Activated T-cell treated with anti-CD3 and anti-CD28 coated beads, Interleukin-2, amount 50 U/mL, for 4 hours (primary cell): ENCODE results near the gene UCK2. TPM values are rescaled to one million over a fixed set of nuclear protein-coding genes. Genes with fewer than 3 reads are reported as not detected.
A peak's percentile ranks its signal among the peaks of the same experiment; 100 is the strongest.

ENCODE experiments used
- ATAC-seq, 2 donors: fragments of 200-7000 bp; cut with Tn5 transposase; one replicate each; pipeline ENCODE4 v1.10.0; 2021
- DNase-seq: peaks from one replicate; pipeline ENCODE4 v3.0.0-alpha.2; 2020
- H3K27me3 Mint-ChIP-seq: one replicate; pipeline ENCODE4 v1.8.0; 2021; ENCODE audit warnings: low read depth, mixed read lengths
- H3K36me3 Mint-ChIP-seq: one replicate; pipeline ENCODE4 v1.8.0; 2022; ENCODE audit warnings: mixed read lengths; ENCODE audit not compliant: insufficient read depth
- H3K4me1 Mint-ChIP-seq: one replicate; pipeline ENCODE4 v1.8.0; 2021; ENCODE audit warnings: low read depth, mixed read lengths
- H3K4me3 Mint-ChIP-seq: one replicate; pipeline ENCODE4 v1.8.0; 2021; ENCODE audit warnings: mild to moderate bottlenecking, moderate library complexity, mixed read lengths
- H3K9me3 Mint-ChIP-seq: one replicate; pipeline ENCODE4 v1.8.0; 2021; ENCODE audit warnings: mixed read lengths
- total RNA-seq, 3 donors: library from RNA; stranded (reverse); gene quantifications; one replicate each; pipeline ENCODE4 v1.2.1, GENCODE V29; 2021

Gene UCK2
- total RNA-seq, 3 donors from 2014 or later = 106 to 128 (median 122) TPM

DNA sequence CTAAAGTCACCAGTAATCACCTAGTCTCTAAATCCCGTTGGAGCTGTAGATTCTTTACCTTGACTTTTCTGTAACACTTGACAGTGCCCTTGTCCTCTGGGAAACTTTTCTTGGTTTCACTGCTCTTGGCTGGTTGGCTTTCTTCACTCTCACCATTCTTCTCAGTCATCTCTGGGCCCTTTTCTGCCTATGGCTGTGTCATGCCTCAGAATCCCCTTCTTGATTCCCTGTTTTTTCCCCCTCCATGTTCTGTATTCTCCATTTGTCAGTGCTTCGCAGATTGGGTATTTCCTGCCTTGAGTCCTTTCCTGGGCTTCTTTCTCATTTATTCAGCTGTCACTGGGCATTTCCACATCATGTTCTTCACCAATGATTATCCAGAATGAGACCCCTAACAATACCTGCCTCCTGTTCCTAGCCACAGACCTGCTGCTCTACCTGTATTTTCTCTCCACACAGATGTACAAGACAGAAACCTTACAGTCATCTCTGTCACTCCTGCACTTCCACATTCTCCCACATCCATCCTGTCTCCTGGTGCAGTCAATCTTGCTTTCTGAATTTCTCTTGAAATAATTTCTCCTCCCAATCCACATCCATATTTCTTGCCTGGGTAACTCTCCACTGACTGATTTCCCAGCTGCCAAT, 14.7 kb downstream of the UCK2 start:
- H3K36me3 Mint-ChIP-seq = peaks cover 6% of the 10 kb centered on the region
- peak in 1 of 2 donors; percentile 22 for ATAC-seq
- no peak overlapping the region for H3K4me3 Mint-ChIP-seq
- H3K9me3 Mint-ChIP-seq = no peaks in the 10 kb centered on the region
- no peaks in the 10 kb centered on the region for H3K27me3 Mint-ChIP-seq
- DNase-seq = no peak
- H3K4me1 Mint-ChIP-seq = peaks cover 30% of the 10 kb centered on the region

DNA sequence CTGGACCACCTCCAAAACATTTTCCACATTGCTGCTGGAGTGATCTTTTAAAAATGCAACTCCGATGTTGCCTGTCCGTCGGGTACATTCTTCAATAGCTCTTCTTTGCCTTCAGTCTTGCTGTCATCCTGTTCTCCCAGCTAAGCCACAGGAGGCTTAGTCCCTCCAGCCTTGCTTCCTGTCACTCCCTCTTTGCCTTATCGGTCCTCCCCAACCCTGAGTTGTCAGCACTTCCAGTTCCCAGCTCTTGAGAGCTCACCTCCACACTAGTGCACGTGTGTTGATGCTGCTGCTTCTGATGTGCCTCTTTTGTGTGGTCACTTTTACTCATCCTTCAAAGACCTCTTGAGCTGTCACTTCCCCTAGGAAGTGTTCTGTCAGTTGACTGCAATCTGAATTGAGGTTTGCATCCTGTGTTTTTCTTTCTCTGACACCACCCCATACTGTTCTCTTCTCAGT, 15.3 kb downstream of the UCK2 start:
- H3K27me3 Mint-ChIP-seq = no peaks in the 10 kb centered on the region
- DNase-seq (no peak), ATAC-seq (peak; percentile 55 to 59)
- H3K36me3 Mint-ChIP-seq = peaks cover 5% of the 10 kb centered on the region
- H3K4me3 Mint-ChIP-seq = no peak overlapping the region
- peaks cover 30% of the 10 kb centered on the region for H3K4me1 Mint-ChIP-seq
- H3K9me3 Mint-ChIP-seq = no peaks in the 10 kb centered on the region

DNA sequence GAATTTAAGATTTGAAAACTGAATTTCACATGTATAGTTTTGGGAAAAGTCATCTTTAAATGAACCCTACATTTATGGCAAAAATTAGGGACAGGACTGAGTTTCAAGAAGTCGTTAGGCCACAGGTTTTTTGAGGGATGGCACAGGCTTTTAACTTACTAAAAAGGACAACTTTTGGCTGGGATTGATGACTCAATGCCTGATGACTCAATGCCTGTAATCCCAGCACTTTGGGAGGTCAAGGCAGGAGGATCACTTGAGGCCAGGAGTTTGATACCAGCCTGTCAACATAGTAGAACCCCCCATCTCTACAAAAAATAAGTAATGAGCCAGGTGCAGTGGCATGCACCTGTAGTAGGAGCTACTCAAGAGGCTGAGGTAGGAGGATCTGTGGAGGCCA, 15.9 kb downstream of the UCK2 start:
- Mint-ChIP-seq H3K9me3 (no peaks in the 10 kb centered on the region), H3K36me3 (peaks cover 4% of the 10 kb centered on the region), H3K4me3 (no peak overlapping the region), H3K27me3 (no peaks in the 10 kb centered on the region), H3K4me1 (peaks cover 28% of the 10 kb centered on the region)
- ATAC-seq (no peak), DNase-seq (no peak)

- no peak for ATAC-seq
- H3K27me3 Mint-ChIP-seq = no peaks in the 10 kb centered on the region
- peaks cover 4% of the 10 kb centered on the region for H3K36me3 Mint-ChIP-seq
- no peaks in the 10 kb centered on the region for H3K9me3 Mint-ChIP-seq
- DNase-seq = no peak
- no peak overlapping the region for H3K4me3 Mint-ChIP-seq
- peaks cover 28% of the 10 kb centered on the region for H3K4me1 Mint-ChIP-seq
These were observed 16.8 kb downstream of the UCK2 start for GRCh38 chr1:165844114-165844798.

DNA sequence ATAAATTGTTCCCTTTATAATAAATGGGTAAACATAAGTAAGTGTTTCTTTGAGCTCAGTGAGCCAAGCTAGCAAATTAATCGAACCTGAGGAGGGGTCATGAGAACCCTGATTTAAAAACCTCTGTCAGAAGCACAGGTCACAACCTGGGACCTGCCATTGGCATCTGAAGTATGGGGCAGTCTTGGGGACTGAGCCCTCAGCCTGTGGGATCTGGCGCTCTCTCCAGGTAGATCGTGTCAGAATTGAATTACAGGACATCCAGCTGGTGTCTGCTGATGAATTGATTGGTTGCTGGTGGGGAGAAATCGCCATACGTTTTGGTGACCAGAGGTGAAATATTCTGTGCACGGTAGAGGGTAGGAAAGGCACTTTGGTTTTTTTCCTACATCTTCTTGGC, 17.5 kb downstream of the UCK2 start:
- peaks cover 4% of the 10 kb centered on the region for H3K36me3 Mint-ChIP-seq
- no peaks in the 10 kb centered on the region for H3K9me3 Mint-ChIP-seq
- H3K4me1 Mint-ChIP-seq = peaks cover 28% of the 10 kb centered on the region
- DNase-seq = no peak
- no peaks in the 10 kb centered on the region for H3K27me3 Mint-ChIP-seq
- no peak for ATAC-seq
- no peak overlapping the region for H3K4me3 Mint-ChIP-seq

- Mint-ChIP-seq H3K27me3 (no peaks in the 10 kb centered on the region), H3K4me1 (peaks cover 26% of the 10 kb centered on the region), H3K4me3 (no peak overlapping the region), H3K9me3 (no peaks in the 10 kb centered on the region), H3K36me3 (peaks cover 4% of the 10 kb centered on the region)
- ATAC-seq (no peak), DNase-seq (no peak)
These were observed 18.2 kb downstream of the UCK2 start for GRCh38 chr1:165845569-165845968.

- Mint-ChIP-seq H3K4me3 (no peak overlapping the region), H3K9me3 (no peaks in the 10 kb centered on the region), H3K4me1 (peaks cover 30% of the 10 kb centered on the region), H3K36me3 (peaks cover 4% of the 10 kb centered on the region), H3K27me3 (no peaks in the 10 kb centered on the region)
- ATAC-seq (no peak), DNase-seq (no peak)
These were observed 18.8 kb downstream of the UCK2 start for GRCh38 chr1:165845992-165846748.

DNA sequence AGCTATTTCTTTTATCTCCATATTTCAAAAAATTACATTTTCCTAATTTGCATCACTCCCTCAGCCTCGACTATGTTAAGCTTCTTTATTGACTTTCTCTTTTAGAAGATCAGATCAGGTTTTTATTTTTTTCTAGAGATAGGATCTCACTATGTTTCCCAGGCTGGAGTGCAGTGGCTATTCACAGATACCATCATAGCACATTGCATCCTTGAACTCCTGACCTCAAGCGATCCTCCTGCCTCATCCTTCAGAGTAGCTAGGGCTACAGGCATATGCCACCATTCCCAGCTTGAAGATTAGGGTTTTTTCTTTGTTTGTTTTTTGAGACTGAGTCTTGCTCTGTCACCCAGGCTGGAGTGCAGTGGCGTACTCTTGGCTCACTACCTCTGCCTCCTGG, 20.1 kb downstream of the UCK2 start:
- no peaks in the 10 kb centered on the region for H3K9me3 Mint-ChIP-seq
- no peak for DNase-seq
- no peak for ATAC-seq
- peaks cover 27% of the 10 kb centered on the region for H3K4me1 Mint-ChIP-seq
- no peak overlapping the region for H3K4me3 Mint-ChIP-seq
- H3K27me3 Mint-ChIP-seq = no peaks in the 10 kb centered on the region
- H3K36me3 Mint-ChIP-seq = peaks cover 4% of the 10 kb centered on the region

GRCh38 chr1:165849353-165850133, 22.1 kb downstream of the UCK2 start:
- no peak overlapping the region for H3K4me3 Mint-ChIP-seq
- DNase-seq (no peak), ATAC-seq (no peak)
- H3K4me1 Mint-ChIP-seq = peaks cover 21% of the 10 kb centered on the region
- no peaks in the 10 kb centered on the region for H3K27me3 Mint-ChIP-seq
- no peaks in the 10 kb centered on the region for H3K9me3 Mint-ChIP-seq
- H3K36me3 Mint-ChIP-seq = peaks cover 4% of the 10 kb centered on the region

DNA sequence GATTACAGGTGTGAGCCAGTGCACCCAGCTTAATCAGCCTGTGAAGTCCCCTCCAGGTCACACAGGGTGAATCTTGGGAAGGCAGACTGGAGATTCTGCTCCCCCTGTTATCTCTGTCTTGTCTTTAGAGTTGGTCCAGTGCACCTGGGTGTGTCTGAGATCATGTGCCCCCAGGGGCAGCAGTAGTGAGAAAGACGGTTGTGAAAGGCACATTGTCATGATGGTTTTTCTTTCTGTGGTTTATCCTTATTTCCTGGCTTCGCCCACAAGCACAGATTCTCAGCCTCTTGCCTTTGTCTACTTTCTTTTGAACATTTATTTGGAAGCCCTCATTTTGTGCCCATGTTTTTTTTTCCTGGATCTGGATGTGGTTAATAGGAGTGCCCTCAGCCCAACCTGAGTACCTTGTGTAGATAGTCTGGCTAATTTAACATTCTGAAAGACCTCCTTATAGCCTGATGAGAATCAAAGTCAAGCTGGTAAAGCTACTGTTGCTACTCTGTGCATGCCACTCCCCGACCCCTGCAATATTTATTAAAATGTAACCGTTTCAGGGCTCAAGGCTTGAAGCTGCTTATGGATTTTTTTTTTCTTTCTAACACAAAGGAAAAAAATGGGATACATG, 23.7 kb downstream of the UCK2 start:
- peak overlapping the region; percentile 11 for H3K4me3 Mint-ChIP-seq
- H3K9me3 Mint-ChIP-seq = no peaks in the 10 kb centered on the region
- no peaks in the 10 kb centered on the region for H3K27me3 Mint-ChIP-seq
- ATAC-seq = no peak
- H3K36me3 Mint-ChIP-seq = peaks cover 4% of the 10 kb centered on the region
- peaks cover 22% of the 10 kb centered on the region for H3K4me1 Mint-ChIP-seq
- DNase-seq = no peak

- peaks cover 2% of the 10 kb centered on the region for H3K36me3 Mint-ChIP-seq
- H3K4me3 Mint-ChIP-seq = no peak overlapping the region
- H3K27me3 Mint-ChIP-seq = no peaks in the 10 kb centered on the region
- no peaks in the 10 kb centered on the region for H3K9me3 Mint-ChIP-seq
- peaks cover 21% of the 10 kb centered on the region for H3K4me1 Mint-ChIP-seq
- ATAC-seq (no peak), DNase-seq (no peak)
These were observed 25.5 kb downstream of the UCK2 start for GRCh38 chr1:165852871-165853270.

GRCh38 chr1:165853528-165854075, 26.2 kb downstream of the UCK2 start:
- H3K9me3 Mint-ChIP-seq = no peaks in the 10 kb centered on the region
- H3K4me3 Mint-ChIP-seq = no peak overlapping the region
- ATAC-seq (no peak), DNase-seq (no peak)
- peaks cover 21% of the 10 kb centered on the region for H3K4me1 Mint-ChIP-seq
- no peaks in the 10 kb centered on the region for H3K36me3 Mint-ChIP-seq
- H3K27me3 Mint-ChIP-seq = no peaks in the 10 kb centered on the region

GRCh38 chr1:165854101-165854845, 26.9 kb downstream of the UCK2 start:
- Mint-ChIP-seq H3K4me3 (no peak overlapping the region), H3K36me3 (no peaks in the 10 kb centered on the region), H3K4me1 (peaks cover 22% of the 10 kb centered on the region), H3K9me3 (no peaks in the 10 kb centered on the region), H3K27me3 (no peaks in the 10 kb centered on the region)
- ATAC-seq (no peak), DNase-seq (no peak)
